Right hindlimb (tissue), 1 donor: ENCODE results near the gene MIR17HG.
"Not testable (repeated sequence)": the region's sequence is repeated elsewhere in the genome, so short reads cannot be mapped to it uniquely, and the experiment has no call there.

Source experiments
- DNase-seq: peaks from one replicate; pipeline ENCODE4 v3.0.0-alpha.2; 2018

Gene MIR17HG

DNA sequence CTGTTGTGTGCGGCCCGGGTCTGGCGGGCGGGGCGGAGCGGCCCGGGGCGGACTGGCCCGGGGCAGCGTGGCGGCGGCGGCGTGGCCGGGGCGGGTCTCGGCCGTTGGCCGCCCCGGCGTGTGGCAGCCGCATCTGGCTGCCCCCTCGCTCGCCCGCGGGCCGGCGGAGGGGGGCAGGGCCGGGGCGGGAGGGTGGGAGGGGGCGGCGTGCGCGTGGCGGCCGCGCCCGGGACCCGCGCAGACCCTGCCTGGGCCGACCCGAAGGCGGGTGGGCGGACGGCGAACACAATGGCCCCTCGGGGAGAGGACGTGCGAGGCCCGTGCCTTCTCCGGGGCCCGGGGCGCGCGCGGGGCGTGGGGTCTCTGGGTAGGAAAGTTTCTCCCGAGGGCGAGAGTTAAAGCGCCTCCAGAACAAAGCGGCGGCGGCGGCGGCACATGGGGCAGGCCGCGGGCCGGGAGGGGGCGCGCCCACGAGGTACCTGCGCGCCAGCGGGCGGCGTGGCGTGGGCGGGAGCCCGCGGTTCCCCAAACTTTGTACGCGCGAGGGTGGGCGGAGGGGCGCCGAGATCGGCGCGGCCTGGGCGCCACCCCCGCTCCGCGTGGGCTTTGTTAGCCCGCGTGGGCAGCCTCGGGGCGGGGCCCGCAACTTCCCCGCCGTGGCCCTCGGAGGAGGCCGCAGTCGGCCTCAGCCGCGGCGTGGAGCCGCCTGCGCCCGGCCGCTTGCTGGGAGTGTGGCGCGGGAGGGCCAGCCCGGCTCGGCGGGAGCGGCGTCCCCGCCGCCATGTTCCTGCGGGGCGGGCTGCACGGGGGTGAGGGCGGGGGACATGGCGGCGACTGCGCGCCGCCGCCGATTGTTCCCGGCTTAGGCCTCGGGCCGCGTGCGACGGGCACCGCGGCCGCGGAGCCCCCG, 764 bp downstream of the MIR17HG start:
- DNase-seq = peak; percentile 66

DNA sequence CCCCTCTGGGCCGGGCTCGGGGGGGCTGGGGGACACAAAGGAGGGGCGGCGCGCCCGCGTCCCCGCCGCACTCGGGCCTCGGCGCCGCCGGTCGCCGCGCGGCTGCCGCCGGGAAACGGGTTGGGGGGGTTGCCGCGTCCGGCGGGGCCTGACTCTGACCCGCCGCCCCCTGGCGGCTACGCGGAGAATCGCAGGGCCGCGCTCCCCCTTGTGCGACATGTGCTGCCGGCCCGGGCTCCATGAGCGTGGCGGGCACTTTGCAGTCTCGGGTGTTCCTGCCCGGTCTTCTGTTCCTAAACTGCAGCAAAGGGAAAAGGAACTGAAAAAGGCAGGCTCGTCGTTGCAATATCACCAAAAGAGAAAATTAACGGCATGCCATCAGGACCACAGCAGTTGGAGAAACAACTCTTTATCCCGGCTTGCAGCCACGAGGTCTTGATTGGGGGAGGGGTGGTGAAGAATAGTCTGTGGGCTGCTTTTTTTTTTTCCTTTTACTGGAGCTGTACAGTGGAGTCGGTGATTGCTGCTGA, 1.5 kb downstream of the MIR17HG start:
- DNase-seq = peak; percentile 94

DNA sequence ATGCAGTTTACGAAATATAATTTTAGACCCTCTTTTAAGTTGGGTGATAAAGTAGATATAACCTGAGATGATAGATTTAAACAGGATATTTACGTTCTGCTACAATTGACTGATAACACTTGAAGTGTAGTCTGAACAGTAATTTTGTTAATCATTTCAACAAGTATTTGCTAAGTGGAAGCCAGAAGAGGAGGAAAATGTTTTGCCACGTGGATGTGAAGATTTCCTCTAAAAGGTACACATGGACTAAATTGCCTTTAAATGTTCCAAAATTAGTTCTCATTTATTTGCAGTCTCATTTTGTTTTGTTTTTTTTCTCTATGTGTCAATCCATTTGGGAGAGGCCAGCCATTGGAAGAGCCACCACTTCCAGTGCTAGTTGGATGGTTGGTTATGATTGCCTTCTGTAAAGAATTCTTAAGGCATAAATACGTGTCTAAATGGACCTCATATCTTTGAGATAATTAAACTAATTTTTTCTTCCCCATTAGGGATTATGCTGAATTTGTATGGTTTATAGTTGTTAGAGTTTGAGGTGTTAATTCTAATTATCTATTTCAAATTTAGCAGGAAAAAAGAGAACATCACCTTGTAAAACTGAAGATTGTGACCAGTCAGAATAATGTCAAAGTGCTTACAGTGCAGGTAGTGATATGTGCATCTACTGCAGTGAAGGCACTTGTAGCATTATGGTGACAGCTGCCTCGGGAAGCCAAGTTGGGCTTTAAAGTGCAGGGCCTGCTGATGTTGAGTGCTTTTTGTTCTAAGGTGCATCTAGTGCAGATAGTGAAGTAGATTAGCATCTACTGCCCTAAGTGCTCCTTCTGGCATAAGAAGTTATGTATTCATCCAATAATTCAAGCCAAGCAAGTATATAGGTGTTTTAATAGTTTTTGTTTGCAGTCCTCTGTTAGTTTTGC, 2.8 kb downstream of the MIR17HG start:
- DNase-seq = no peak

DNA sequence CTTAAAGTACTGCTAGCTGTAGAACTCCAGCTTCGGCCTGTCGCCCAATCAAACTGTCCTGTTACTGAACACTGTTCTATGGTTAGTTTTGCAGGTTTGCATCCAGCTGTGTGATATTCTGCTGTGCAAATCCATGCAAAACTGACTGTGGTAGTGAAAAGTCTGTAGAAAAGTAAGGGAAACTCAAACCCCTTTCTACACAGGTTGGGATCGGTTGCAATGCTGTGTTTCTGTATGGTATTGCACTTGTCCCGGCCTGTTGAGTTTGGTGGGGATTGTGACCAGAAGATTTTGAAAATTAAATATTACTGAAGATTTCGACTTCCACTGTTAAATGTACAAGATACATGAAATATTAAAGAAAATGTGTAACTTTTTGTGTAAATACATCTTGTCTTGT, 3.6 kb downstream of the MIR17HG start:
- no peak for DNase-seq

DNA sequence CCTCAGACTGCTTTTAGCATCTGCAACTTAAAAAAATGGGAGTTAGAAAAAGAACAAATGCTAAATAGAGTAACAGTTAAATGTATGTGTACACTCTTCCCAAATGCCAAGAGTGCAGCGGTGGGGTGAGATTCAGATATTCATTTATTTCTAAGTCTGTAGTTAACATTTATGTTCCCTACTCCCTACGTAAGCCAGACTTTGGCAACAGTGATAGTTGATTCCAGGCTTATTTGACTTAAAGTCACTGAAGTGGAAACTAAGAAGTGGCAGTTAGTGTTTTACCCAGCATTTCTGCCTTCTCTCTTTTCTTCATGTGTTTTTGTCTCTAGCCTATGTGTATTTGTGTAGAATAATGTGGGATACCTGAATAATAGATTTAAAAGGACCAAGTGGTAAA, 4.5 kb downstream of the MIR17HG start:
- DNase-seq = no peak

DNA sequence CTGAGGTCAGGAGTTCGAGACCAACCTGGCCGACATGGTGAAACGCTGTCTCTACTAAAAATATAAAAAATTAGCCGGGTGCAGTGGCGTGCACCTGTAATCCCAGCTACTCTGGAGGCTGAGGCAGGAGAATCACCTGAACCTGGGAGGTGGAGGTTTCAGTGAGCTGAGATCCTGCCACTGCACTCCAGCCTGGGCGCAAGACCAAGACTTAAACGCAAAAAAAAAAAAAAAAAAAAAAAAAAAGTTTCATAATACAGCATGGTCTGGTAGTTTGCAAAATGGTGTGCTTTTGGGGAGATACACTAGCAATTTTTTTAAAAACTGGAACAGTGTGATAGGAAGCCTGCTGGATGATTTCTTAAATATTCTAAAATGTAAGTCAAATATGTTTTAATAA, 5.4 kb downstream of the MIR17HG start:
- DNase-seq = not testable (repeated sequence)

DNA sequence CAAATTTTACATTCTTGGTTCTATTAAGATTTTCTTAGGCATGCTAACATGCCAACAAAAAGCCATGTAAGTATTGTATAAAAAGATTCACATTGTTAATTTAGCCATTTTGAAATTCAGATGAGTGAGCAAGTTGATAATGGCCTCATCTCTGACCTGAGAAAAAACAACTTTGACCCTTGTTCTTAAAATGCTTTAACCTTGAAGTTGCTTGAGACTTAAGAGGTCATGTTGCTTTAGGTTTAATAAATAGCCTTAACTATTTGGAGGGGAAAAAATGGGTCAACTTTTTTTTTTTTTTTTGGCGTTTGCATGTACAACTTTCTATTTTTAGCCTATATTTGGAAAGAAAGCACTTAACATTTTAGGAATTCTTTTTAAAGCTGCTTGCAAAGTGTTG, 6.0 kb downstream of the MIR17HG start:
- DNase-seq = no peak

DNA sequence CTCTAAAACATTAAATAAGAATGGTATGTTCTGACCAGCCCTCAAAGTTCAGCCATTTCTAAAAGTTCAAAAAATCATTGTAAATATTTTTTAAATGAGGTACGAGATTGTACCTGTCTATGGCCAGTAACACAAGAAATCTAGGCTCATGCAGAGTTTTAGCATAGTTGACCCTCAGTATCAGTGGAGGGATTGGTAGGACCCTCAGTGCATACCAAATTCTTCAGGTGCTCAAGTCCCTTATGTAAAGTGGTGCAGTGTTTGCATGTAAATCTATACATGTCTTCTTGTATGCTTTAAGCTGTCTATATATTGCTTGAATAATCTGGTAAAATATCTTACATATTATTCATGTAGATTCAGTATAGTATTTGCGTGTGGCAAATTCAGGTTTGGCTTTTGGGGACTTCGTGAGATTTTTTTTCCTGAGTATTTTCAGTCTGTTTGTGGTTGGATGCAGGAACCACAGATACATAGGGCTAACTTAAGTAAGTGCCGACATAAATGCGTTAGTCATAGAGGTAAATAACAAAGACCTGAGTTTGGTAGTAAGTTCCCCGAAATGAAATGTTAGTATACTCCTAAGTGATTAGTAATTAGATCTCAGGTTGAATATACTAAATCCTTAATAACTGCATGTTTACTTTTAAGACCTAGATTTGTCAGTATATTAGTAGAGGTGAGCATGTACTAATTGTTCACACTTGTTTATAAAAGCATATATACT, 7.8 kb downstream of the MIR17HG start:
- no peak for DNase-seq

DNA sequence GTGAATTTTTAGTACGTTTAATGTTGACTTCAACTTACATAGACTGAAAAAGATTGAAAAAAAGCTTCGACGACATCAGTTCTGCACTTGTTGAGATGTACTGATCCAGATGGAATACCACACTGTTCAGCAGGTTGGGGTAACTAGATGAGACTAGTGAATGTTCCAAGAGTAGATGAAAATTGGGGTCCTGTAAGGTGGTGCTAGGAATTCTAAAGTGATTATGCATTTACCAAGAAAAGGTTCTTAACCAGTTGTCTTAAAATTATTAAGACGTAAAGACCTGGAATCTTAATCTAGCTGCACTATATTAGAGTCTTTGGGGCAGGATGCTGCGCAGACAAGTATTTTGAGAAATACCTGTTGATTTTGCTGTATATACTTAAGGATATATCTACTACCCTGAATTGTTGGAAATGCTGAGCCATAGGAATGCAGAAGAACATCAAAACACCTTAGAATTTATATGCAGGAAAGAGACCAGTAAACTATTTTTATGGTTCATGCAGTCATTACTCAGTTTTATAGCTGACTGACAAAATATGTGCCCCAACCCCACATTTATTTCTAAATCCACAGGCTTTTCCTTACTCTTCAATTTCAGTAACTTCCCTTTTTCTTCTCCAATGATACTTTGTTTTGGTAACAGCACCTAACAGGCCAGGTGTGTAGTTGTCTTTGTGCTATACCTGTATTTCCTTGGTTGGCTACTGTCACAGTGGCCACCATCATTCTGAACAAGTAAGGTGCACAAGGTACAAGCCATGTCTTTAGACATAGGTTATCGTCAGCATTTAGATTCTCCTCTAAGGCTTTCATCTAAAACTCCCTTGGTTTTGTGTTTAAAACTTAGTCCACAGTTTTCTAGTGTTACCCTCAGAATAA, 8.6 kb downstream of the MIR17HG start:
- DNase-seq = no peak

DNA sequence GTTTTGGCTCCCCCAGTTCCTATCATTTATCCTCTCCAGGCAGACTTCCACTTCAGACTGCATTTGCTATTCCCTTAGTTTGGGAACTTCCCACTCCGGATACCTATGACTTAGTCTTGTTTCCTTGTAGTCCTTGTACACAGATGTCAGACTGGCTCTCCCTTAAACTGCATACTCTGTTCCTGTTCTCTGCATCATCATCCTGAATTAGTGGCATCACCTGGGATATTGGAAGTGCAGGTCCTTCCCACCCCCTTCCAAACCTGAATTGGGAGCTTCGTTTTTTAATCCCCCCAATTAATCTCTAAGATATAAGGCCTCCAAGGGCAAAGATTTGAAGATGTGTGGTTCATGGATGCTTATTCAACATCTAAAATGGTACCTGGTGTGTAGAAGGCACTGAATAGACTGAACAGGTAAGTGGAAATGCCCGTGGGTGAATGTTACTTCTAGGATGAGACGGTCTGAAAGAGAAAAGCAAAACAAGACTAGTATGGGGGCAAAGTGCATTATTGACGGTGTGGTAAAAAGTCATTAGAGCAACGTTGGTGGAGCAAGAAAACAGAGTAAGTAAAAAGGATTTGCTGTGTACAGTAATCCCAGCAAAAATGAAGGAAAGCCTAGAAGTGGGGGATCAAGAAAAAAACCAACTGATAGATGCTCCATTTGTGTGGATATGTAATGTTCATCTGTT, 9.6 kb downstream of the MIR17HG start:
- DNase-seq = no peak

DNA sequence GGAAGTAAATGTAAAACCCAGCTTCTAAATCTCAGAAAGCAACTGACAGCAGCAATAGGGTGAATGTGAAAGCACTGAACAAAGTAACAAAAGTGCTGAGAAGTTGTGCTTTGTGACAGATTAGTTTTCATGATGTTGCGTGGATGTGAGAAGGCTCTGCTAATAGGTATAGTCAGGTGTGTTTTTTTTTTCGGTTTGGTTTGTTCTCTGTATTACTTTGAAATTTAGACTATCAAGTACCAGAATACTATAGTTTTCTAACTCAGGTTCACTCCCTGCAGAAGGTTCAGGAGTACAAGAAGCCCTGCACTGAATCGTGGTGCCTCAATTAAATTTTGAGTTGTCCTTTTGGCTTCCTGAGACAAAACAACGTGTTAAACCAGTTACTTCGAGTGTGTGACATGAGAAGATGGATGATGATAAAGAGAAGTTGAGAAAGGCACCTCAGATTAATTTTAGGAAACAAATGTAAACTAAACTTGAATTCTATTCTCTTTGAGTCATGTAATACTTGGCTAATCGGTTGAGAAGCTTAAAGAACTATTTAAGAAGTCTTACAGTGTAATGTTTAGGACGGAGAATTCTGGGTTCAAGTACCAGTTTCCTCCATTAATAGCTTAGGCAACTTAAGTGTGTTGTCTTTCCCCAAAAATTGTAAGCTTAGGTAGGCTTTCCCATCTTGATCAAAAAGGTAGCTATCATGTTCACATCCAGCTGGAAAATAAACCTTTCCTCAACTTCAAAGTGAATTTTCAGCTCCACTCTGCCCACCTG, 10.3 kb downstream of the MIR17HG start:
- no peak for DNase-seq

DNA sequence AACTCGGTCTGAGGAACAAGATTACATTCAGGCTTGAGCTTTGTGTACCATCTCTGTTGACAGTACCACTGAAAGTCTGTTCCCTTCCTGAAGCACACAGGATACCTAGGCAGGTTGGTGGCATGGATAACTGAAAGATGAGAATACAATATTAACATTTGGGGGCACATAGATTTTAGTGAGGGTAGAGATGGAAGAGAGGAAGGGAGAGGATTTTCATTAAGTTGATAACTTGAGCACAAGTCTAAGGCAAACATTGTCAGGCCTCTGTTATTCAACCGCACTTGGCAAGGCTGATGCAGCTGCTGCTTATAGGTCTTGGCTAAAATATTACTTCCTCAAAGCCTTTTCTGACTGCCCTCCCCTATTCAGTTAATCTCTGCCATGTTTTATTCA, 10.9 kb downstream of the MIR17HG start:
- DNase-seq = peak; percentile 27

DNA sequence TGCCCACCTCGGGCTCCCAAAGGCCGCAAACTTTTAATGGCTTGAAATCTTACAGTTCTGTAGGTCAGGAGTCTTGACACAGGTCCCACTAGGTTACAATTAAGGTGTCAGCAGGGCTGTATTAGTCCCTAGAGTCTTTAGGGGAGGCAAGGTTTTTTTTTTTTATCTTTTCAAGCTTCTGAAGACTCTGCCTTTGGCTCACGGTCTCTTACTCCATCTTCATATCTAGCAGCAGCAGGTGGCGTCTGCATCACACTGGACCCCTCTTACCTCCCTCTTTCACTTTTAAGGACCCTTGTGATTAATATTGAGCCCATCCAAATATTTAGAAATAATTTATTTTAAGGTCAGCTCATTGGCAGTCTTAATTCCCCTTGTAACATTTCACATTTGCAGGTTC, 11.6 kb downstream of the MIR17HG start:
- no peak for DNase-seq

DNA sequence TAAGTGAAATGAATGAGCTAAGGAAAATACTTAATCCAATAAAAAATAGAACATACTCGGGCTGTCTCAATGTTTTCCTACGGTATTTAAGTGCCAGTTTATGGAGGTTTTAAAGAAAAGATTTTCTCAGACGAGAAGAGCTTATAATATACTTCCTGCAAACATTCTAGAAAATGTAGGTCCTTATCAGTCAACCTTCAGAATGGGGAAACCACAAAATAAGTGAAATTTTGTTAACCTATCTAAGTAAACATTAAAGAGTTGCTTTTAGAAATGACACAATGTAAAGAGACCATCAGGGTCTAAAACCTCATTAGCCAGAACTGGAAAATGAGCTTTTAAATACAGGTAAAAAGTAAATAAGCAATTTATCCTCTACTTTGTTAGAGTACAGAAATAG, 12.1 kb downstream of the MIR17HG start:
- DNase-seq = no peak

DNA sequence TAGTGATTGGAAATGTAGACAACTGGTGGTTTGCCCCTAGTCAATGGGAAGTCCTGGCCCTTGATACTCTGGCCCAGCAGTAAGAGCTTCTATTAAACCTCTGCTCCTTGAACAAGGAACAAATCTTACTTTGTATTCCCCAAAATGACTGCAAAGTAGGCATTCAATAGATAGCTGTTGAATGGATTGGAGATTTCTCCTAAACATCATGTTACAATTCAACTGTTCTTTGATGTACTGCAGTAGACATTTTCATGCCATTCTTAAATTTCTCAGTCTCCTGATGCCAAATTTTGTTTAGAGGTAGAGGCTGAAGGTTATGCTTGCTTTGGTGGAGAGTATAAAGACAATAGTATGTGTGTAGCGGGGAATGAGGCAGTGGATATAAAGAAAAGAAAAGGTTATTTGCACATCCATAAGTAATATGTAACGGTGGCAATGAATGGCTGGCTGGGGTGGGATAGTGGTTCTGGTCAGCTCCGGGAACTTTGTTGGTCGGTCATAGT, 12.8 kb downstream of the MIR17HG start:
- DNase-seq = no peak

DNA sequence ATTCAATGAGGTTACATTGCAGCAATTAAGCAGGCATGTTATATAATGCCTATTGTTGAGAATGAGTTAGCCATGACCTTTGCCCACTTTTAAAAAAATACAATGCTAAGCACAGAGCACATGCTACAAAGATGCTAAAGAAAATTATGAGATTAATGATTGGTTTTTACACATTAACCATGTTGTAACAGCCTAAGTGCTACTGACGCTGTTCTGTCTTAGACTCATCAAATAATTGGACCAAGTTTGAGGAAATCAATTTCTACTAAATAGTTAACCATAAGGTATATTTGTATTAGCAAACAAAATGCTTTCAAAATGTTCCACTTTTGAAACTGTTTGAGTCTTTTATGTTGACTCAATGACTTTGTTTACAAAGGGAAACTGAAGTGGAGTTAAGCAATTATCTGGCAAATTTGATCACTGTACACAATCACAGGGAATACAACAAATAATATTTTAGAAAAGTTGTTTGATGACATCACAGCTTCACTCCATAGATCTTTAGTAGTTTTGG, 14.3 kb downstream of the MIR17HG start:
- no peak for DNase-seq

DNA sequence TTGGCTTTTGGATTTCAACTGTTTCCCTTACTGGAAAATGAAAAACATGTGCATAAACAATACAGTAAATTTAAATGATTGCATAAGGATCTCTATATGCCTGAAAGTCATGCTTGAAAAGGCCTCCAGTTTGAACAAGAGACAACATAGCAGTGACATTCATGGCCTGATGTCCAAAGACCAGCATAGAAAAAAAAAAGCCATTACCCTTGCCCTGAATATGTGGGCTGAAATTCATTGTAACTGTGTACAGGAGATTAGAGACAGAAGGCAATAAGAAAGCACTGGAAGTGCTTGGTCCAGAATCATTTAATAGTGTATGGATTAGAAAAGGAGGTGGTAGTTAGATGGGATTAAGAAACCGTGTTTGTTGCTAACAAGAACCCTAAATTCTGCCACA, 15.4 kb downstream of the MIR17HG start:
- no peak for DNase-seq

DNA sequence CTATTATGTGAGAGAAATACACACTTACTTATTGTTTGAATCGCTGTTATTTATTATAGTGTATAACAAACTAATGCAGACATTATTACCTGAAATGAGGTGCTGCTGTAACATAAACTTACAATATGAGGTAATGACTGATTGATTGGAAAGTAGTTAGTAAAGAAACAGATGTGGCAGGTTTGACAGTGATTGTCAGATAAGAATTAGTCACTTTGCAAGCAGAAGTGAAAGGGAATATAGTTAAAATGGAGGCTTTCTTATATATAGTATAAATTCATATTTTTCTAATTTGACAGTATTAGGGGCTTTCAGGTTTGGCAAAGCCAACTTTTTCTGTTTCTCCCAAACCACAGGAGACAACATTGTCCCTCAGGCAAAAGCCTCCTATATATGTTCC, 20.6 kb downstream of the MIR17HG start:
- DNase-seq = no peak

DNA sequence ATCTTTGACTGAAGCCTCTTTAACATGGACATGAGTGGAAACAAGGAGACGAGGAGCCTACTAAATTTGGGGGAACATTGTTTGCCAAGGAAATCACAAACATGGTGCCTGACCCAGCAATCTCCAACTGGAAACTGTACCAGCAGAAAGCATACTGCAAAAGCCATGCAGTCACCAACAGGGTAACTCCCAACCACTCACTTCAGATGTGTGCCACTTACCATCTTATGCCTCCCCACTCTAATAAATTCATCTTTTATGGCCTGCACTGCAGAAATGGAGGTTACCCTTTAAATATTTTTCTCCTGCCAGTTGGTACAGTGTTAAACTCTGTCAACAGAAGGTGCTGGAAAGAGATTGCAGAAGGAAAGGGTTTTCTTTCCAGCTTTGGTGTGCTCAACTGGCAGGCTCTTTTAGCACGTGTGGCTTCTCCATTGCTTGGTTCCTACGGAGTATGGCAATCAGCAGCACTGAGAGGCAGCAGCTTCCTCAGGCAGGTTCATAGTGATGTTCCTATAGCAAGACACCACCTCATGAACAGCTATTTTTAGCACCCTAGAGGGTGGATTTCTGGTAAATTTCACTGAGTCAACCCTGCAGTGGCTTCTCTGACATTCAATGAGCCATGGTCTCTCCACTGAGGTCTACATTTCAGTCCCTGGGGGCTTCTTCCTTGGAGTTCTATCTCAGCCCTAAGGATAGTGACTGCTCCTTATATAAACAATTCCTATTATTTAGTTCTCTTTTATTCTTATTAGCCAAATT, 21.4 kb downstream of the MIR17HG start:
- DNase-seq = no peak
